PC-3 (cell line): ENCODE data around the gene NASP.

Source experiments
- CTCF ChIP-seq: fragments of 300-600 bp; sonication (generic); conservative IDR thresholded peaks from 2 replicates; pipeline ENCODE4 v1.5.1; 2017; ENCODE audit warnings: antibody characterized with exemption, low read depth, mild to moderate bottlenecking, low read length
- EZH2 ChIP-seq: fragments of 300-600 bp; sonication (generic); IDR thresholded peaks from one replicate; pipeline ENCODE4 v1.6.1; 2017; ENCODE audit warnings: antibody characterized with exemption, mild to moderate bottlenecking, low read length; ENCODE audit not compliant: unreplicated experiment

GRCh38 chr1:45589861-45590260 lies 6.0 kb downstream of the NASP start:
- no peak for TF ChIP-seq CTCF
- TF ChIP-seq EZH2: no peak
